Measurements from ENCODE around the gene SEC14L1. TPM values are rescaled to one million over a fixed set of nuclear protein-coding genes. Genes with fewer than 3 reads are reported as not detected.
"Not testable (repeated sequence)": the region's sequence is repeated elsewhere in the genome, so short reads cannot be mapped to it uniquely, and the experiment has no call there.

The SEC14L1 gene
- total RNA-seq, 1 experiment from 2014 or later = 16.1 TPM

GRCh38 chr17:77141846-77142449 is 1.2 kb downstream of the SEC14L1 start:
- no peak for DNase-seq (ENCODE audit: low spot score)

- DNase-seq (ENCODE audit: low spot score) = no peak
Measured at GRCh38 chr17:77142689-77143088, 1.9 kb downstream of the SEC14L1 start.

- no peak for DNase-seq (ENCODE audit: low spot score)
Measured at GRCh38 chr17:77143306-77143705, 2.5 kb downstream of the SEC14L1 start.

GRCh38 chr17:77144227-77144626 is 3.5 kb downstream of the SEC14L1 start:
- no peak for DNase-seq (ENCODE audit: low spot score)

- peak; percentile 18 for DNase-seq (ENCODE audit: low spot score)
Measured at GRCh38 chr17:77145224-77145611, 4.4 kb downstream of the SEC14L1 start.

GRCh38 chr17:77145612-77146245 is 5.0 kb downstream of the SEC14L1 start:
- peak; percentile 78 for DNase-seq (ENCODE audit: low spot score)

GRCh38 chr17:77146246-77146632 is 5.5 kb downstream of the SEC14L1 start:
- DNase-seq (ENCODE audit: low spot score) = peak; percentile 32

GRCh38 chr17:77146882-77147281 is 6.1 kb downstream of the SEC14L1 start:
- DNase-seq (ENCODE audit: low spot score) = peak; percentile 81

GRCh38 chr17:77147357-77147801 is 6.6 kb downstream of the SEC14L1 start:
- peak; percentile 63 for DNase-seq (ENCODE audit: low spot score)

GRCh38 chr17:77148077-77148939 is 7.5 kb downstream of the SEC14L1 start:
- DNase-seq (ENCODE audit: low spot score) = no peak

- DNase-seq (ENCODE audit: low spot score) = no peak
Measured at GRCh38 chr17:77148940-77149510, 8.3 kb downstream of the SEC14L1 start.

- no peak for DNase-seq (ENCODE audit: low spot score)
Measured at GRCh38 chr17:77150196-77150595, 9.4 kb downstream of the SEC14L1 start.

- DNase-seq (ENCODE audit: low spot score) = no peak
Measured at GRCh38 chr17:77151186-77151585, 10.4 kb downstream of the SEC14L1 start.

GRCh38 chr17:77152056-77152455 is 11.3 kb downstream of the SEC14L1 start:
- DNase-seq (ENCODE audit: low spot score) = not testable (repeated sequence)

- DNase-seq (ENCODE audit: low spot score) = no peak
Measured at GRCh38 chr17:77153472-77153871, 12.7 kb downstream of the SEC14L1 start.

GRCh38 chr17:77153999-77154586 is 13.3 kb downstream of the SEC14L1 start:
- no peak for DNase-seq (ENCODE audit: low spot score)

- no peak for DNase-seq (ENCODE audit: low spot score)
Measured at GRCh38 chr17:77155125-77155524, 14.4 kb downstream of the SEC14L1 start.

GRCh38 chr17:77157766-77158165 is 17.0 kb downstream of the SEC14L1 start:
- DNase-seq (ENCODE audit: low spot score) = not testable (repeated sequence)

GRCh38 chr17:77160091-77160874 is 19.5 kb downstream of the SEC14L1 start:
- DNase-seq (ENCODE audit: low spot score) = no peak

GRCh38 chr17:77160875-77161530 is 20.2 kb downstream of the SEC14L1 start:
- DNase-seq (ENCODE audit: low spot score) = no peak
